Suprapubic skin (tissue), 4 donors: Measurements from ENCODE around the gene TBATA. TPM values are rescaled to one million over a fixed set of nuclear protein-coding genes. Genes with fewer than 3 reads are reported as not detected.

Experiments used
- DNase-seq, 2 donors: peaks; one replicate each; pipeline ENCODE4 v3.0.0-alpha.2; 2019; ENCODE audit warnings: low spot score in 2 of 2
- H3K27ac ChIP-seq: fragments of 200-600 bp; sonication (generic); one replicate; pipeline ENCODE4 v1.5.1; 2019
- H3K27me3 ChIP-seq: fragments of 200-600 bp; sonication (generic); one replicate; pipeline ENCODE4 v1.5.1; 2019
- H3K36me3 ChIP-seq: fragments of 200-600 bp; sonication (generic); one replicate; pipeline ENCODE4 v1.5.1; 2019
- H3K4me1 ChIP-seq: fragments of 200-600 bp; sonication (generic); one replicate; pipeline ENCODE4 v1.5.1; 2019
- H3K4me3 ChIP-seq: fragments of 200-600 bp; sonication (generic); one replicate; pipeline ENCODE4 v1.5.1; 2019; ENCODE audit warnings: mild to moderate bottlenecking
- H3K9me3 ChIP-seq: fragments of 200-600 bp; sonication (generic); one replicate; pipeline ENCODE4 v1.5.1; 2019
- EP300 ChIP-seq: sonication (generic); formaldehyde crosslinking; IDR thresholded peaks from one replicate; pipeline ENCODE4 v1.6.1; 2017; ENCODE audit warnings: antibody characterized with exemption
- POLR2A ChIP-seq, 2 donors: fragments of 450-650 bp; IDR thresholded peaks; one replicate each; pipeline ENCODE4 v1.6.1; 2017; ENCODE audit warnings: antibody characterized with exemption in 2 of 2, mild to moderate bottlenecking in 2 of 2, moderate library complexity in 2 of 2
- POLR2AphosphoS5 ChIP-seq, 3 donors: sonication (generic); formaldehyde crosslinking; IDR thresholded peaks; one replicate each; pipeline ENCODE4 v1.6.1; 2017; ENCODE audit warnings: antibody characterized with exemption in 3 of 3
- WGBS: methylation state at CpG from one replicate; pipeline ENCODE4 v1.1.5; 2018; 5-methylcytosine and 5-hydroxymethylcytosine counted together
- total RNA-seq, 4 donors: library from RNA; depleted of rRNA; stranded (reverse); fragments of >200 nt; gene quantifications; one replicate each; pipeline ENCODE4 v1.1.0, GENCODE V29; 2016
- TF ChIP-seq, protein P1 (sequence below), 2 donors: fragments of 200-600 bp in 1 of 2; fragments of 450-650 bp in 1 of 2; sonication (generic) in 1 of 2; IDR thresholded peaks; one replicate each; pipeline ENCODE4 v1.5.1; 2016 to 2019; ENCODE audit warnings: antibody characterized with exemption in 2 of 2, mild to moderate bottlenecking in 1 of 2, moderate library complexity in 1 of 2

Gene TBATA
- total RNA-seq, 4 donors from 2014 or later = 0.68 TPM; not detected in 3

DNA sequence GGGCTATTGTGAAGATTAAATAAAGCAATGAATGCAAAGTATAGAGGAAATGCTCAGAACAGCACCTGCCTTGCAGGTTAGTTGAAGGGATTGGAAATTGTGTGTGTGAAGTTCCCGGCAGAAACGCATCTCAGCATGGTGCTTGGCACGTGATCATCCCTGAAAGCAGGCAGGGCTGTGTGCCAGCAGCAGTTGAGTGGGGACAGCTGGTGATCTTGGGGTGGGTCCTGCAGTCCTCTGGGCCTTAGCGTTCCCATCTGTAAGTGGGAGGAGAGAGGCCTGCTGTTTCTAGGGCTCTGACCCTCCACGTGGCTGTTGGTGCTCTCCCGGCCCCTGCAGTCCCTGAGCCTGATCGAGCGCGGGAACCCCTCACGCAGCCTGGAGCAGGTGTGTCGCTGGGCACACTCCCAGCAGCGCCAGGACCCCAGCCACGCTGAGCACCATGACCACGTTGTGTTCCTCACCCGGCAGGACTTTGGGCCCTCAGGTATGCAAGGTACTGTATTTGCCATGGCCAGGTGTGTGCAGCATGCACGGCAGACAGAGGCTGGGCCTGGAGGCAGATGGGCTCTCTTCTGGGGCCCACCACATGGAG lies 55.3 kb downstream of the TBATA start:
- H3K9me3 ChIP-seq = no peaks in the 10 kb centered on the region
- 68% methylated on average over 13 of the region's 16 CpGs for WGBS
- TF ChIP-seq, protein P1, sequence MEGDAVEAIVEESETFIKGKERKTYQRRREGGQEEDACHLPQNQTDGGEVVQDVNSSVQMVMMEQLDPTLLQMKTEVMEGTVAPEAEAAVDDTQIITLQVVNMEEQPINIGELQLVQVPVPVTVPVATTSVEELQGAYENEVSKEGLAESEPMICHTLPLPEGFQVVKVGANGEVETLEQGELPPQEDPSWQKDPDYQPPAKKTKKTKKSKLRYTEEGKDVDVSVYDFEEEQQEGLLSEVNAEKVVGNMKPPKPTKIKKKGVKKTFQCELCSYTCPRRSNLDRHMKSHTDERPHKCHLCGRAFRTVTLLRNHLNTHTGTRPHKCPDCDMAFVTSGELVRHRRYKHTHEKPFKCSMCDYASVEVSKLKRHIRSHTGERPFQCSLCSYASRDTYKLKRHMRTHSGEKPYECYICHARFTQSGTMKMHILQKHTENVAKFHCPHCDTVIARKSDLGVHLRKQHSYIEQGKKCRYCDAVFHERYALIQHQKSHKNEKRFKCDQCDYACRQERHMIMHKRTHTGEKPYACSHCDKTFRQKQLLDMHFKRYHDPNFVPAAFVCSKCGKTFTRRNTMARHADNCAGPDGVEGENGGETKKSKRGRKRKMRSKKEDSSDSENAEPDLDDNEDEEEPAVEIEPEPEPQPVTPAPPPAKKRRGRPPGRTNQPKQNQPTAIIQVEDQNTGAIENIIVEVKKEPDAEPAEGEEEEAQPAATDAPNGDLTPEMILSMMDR (IDR thresholded peaks at IDR 0.05) = no peak
- TF ChIP-seq POLR2A (IDR thresholded peaks at IDR 0.05) (no peak), EP300 (no peak), POLR2AphosphoS5 (IDR thresholded peaks at IDR 0.05) (no peak)
- H3K4me3 ChIP-seq = no peak overlapping the region
- no peak overlapping the region for H3K27ac ChIP-seq
- H3K4me1 ChIP-seq = no peaks in the 10 kb centered on the region
- no peaks in the 10 kb centered on the region for H3K27me3 ChIP-seq
- DNase-seq = no peak
- H3K36me3 ChIP-seq = no peaks in the 10 kb centered on the region

DNA sequence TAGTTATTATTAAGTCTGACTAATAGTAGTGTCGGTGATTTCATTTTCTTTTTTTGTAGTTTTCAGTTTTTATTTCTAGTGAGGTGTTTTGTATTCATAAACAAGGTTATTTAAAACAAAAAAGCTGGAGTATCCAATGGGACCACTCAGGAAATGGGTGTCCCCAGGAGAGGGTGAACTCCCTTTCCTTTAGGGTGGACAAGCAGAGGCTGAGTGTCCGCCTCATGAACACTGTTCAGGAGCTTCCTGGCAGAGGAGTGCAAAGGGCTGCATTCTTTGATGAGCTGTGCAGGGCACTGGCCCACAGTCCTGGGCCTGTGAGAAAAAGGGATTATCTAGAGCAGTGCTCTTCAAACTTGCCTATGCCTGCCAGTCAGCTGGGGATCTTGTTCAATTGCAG lies 56.8 kb downstream of the TBATA start:
- no peak for DNase-seq
- no peaks in the 10 kb centered on the region for H3K9me3 ChIP-seq
- TF ChIP-seq POLR2A (IDR thresholded peaks at IDR 0.05) (no peak), POLR2AphosphoS5 (IDR thresholded peaks at IDR 0.05) (no peak), EP300 (no peak)
- TF ChIP-seq, protein P1 (IDR thresholded peaks at IDR 0.05) = no peak
- H3K4me1 ChIP-seq = no peaks in the 10 kb centered on the region
- H3K27ac ChIP-seq = no peak overlapping the region
- no peaks in the 10 kb centered on the region for H3K36me3 ChIP-seq
- WGBS = 73% methylated on average over 2 of the region's 2 CpGs
- no peak overlapping the region for H3K4me3 ChIP-seq
- no peaks in the 10 kb centered on the region for H3K27me3 ChIP-seq

DNA sequence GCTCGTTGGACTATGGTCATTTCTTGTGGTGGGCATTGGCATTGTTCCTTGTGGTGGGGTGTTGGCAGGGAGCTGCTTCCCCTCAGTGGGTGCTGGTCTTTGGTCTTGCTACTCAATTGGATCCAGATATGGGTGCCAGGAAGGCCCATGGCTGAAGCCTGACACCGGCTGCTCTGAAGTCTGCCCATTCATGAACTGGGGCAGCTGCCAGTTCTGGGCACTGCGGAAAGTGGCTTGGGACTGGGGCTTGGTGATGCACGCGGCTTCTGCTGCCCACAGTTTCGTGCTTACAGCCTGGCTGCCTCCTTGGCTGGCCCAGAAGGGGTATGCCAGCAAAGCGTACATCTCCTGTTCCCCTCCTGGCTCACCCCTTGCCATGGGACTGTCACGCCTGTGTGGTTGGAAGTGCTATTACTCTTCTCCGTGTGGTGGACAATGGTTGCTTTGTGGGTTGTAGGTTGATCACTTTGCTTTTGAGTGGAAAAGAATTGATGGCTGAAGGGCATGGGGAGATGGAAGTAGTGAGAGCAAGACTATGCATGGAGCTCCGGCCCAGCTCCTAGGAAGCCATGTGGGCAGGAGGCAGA lies 58.2 kb downstream of the TBATA start:
- Histone ChIP-seq H3K27me3 (no peaks in the 10 kb centered on the region), H3K4me1 (no peaks in the 10 kb centered on the region), H3K27ac (no peak overlapping the region), H3K4me3 (no peak overlapping the region), H3K9me3 (no peaks in the 10 kb centered on the region), H3K36me3 (no peaks in the 10 kb centered on the region)
- TF ChIP-seq, protein P1 (IDR thresholded peaks at IDR 0.05) = no peak
- TF ChIP-seq POLR2AphosphoS5 (IDR thresholded peaks at IDR 0.05) (no peak), EP300 (no peak), POLR2A (IDR thresholded peaks at IDR 0.05) (no peak)
- 86% methylated on average over 9 of the region's 10 CpGs for WGBS
- no peak for DNase-seq

DNA sequence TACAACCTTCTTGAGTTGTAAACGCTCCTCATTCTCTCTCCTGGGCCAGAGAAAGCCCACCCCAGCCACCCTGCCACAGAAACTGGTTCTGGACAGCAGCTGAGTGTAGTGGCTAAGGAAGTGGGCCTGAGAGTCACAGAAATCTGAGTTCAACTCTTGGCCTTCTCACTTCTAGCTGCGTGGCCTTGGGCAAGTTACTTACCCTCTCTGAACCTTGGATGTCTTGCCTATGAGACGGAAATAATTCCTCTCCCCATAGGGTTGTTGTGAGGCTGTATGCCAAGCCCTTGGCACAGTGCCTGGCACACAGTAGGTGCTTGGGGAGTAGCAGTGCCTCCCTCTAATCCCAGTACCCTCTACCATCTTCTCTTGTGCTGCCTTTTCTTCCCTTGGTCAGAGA lies 61.4 kb downstream of the TBATA start:
- TF ChIP-seq EP300 (no peak), POLR2AphosphoS5 (IDR thresholded peaks at IDR 0.05) (no peak), POLR2A (IDR thresholded peaks at IDR 0.05) (no peak)
- TF ChIP-seq, protein P1 (IDR thresholded peaks at IDR 0.05) = no peak
- 91% methylated on average over 3 of the region's 3 CpGs for WGBS
- H3K27me3 ChIP-seq = no peaks in the 10 kb centered on the region

DNA sequence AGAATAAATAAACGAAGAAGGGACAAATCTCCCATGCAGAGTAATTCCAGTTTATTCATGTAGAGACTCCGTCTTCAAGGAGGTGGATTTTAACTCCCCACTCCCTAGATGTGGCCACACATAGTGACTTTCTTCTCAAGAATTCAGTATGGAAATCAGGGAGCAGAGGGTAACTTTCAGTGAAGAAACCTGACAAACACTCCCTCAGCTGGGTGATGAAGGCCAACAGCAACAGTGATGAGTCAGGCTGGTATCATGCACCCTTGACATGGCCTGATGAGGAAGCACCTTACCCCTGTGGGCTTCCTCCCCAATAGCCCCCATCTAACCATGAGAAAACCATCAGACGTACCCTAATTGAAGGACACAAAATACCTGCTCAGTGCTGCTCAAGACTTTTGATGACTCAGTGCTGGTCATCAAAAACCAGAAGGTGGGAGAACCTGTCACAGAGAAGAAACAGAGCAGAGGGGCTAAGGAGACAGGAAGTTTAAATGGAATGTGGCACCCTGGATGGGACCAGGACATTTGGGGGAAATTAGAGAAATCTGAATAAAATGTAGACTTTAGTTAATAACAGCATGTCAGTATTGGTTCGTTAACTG lies 62.3 kb downstream of the TBATA start:
- no peaks in the 10 kb centered on the region for H3K36me3 ChIP-seq
- H3K27ac ChIP-seq = no peak overlapping the region
- TF ChIP-seq POLR2A (IDR thresholded peaks at IDR 0.05) (no peak), EP300 (no peak), POLR2AphosphoS5 (IDR thresholded peaks at IDR 0.05) (no peak)
- TF ChIP-seq, protein P1 (IDR thresholded peaks at IDR 0.05) = no peak
- H3K9me3 ChIP-seq = no peaks in the 10 kb centered on the region
- DNase-seq = no peak
- H3K27me3 ChIP-seq = no peaks in the 10 kb centered on the region
- H3K4me1 ChIP-seq = no peaks in the 10 kb centered on the region
- no peak overlapping the region for H3K4me3 ChIP-seq
- WGBS = 85% methylated on average over 4 of the region's 4 CpGs

More for the DNA sequence above, 61.4 kb downstream of the TBATA start:
- no peaks in the 10 kb centered on the region for H3K4me1 ChIP-seq
- no peaks in the 10 kb centered on the region for H3K36me3 ChIP-seq
- no peak for DNase-seq
- H3K27ac ChIP-seq = no peak overlapping the region
- no peak overlapping the region for H3K4me3 ChIP-seq
- no peaks in the 10 kb centered on the region for H3K9me3 ChIP-seq
